Esophagus muscularis mucosa (tissue), 4 donors: ENCODE results near the gene CYP1A2. TPM values are rescaled to one million over a fixed set of nuclear protein-coding genes. Genes with fewer than 3 reads are reported as not detected.

Experiments used
- DNase-seq: peaks from one replicate; pipeline ENCODE4 v3.0.0-alpha.2; 2017; ENCODE audit errors: extremely low spot score
- H3K27ac ChIP-seq, 4 donors: fragments of 200-600 bp; sonication (generic); replicated peaks in 1 of 4; 1 replicate in 3 of 4; 2 replicates in 1 of 4; pipeline ENCODE4 v1.5.1; 2016 to 2019; ENCODE audit warnings: mild to moderate bottlenecking in 1 of 4
- H3K27me3 ChIP-seq, 4 donors: fragments of 200-600 bp; sonication (generic); one replicate each; pipeline versions ENCODE4 v1.5.1 to v1.6.0; 2016 to 2019
- H3K36me3 ChIP-seq, 4 donors: fragments of 200-600 bp; sonication (generic); one replicate each; pipeline ENCODE4 v1.5.1; 2016 to 2019
- H3K4me1 ChIP-seq, 4 donors: fragments of 200-600 bp; sonication (generic); one replicate each; pipeline ENCODE4 v1.5.1; 2016 to 2019
- H3K4me3 ChIP-seq, 4 donors: fragments of 200-600 bp; sonication (generic); 1 replicate in 2 of 4; 2 replicates in 2 of 4; pipeline ENCODE4 v1.5.1; 2016 to 2019; ENCODE audit warnings: mild to moderate bottlenecking in 4 of 4, moderate library complexity in 1 of 4
- H3K9me3 ChIP-seq, 4 donors: fragments of 200-600 bp; sonication (generic); 1 replicate in 3 of 4; 2 replicates in 1 of 4; pipeline ENCODE4 v1.5.1; 2016 to 2019
- CTCF ChIP-seq, 3 experiments: fragments of 200-600 bp in 2 of 3; fragments of 450-650 bp in 1 of 3; sonication (generic) in 2 of 3; IDR thresholded peaks; one replicate each; pipeline ENCODE4 v1.5.1; 2017 to 2019; ENCODE audit warnings: antibody characterized with exemption in 3 of 3, mild to moderate bottlenecking in 2 of 3, moderate library complexity in 1 of 3
- EP300 ChIP-seq: sonication (generic); formaldehyde crosslinking; IDR thresholded peaks from one replicate; pipeline ENCODE4 v1.6.1; 2017; ENCODE audit warnings: antibody characterized with exemption
- POLR2A ChIP-seq: fragments of 450-650 bp; IDR thresholded peaks from one replicate; pipeline ENCODE4 v1.6.1; 2017; ENCODE audit warnings: antibody characterized with exemption, moderate library complexity, mild to moderate bottlenecking, low read depth
- POLR2AphosphoS5 ChIP-seq, 2 donors: sonication (generic); formaldehyde crosslinking; IDR thresholded peaks; one replicate each; pipeline ENCODE4 v1.6.1; 2017; ENCODE audit warnings: antibody characterized with exemption in 2 of 2
- WGBS: methylation state at CpG from one replicate; pipeline ENCODE4 v1.1.5; 2018; 5-methylcytosine and 5-hydroxymethylcytosine counted together
- intact Hi-C: fragments of 100-400 bp; cut with DNase I; formaldehyde crosslinking; loops from one replicate; pipeline ENCODE4 v1.15.1; 2023
- total RNA-seq, 4 donors: library from RNA; depleted of rRNA; stranded (reverse); fragments of >200 nt; gene quantifications; one replicate each; pipeline versions ENCODE4 v1.1.0 to v1.2.1, GENCODE V29; 2016

Gene CYP1A2
- total RNA-seq, 4 donors from 2014 or later: not detected

- H3K4me1 ChIP-seq: peaks cover 25 to 46% (median 45%) of the 10 kb centered on the region in 4 donors
- WGBS: 96% methylated on average over 5 of the region's 5 CpGs
Measured at GRCh38 chr15:74778599-74778970, 29.9 kb downstream of the CYP1A2 start.

GRCh38 chr15:74779162-74779648 lies 30.6 kb downstream of the CYP1A2 start:
- no peak for DNase-seq
- Histone ChIP-seq H3K4me3 (no peak overlapping the region), H3K9me3 (no peaks in the 10 kb centered on the region), H3K27ac (no peak overlapping the region), H3K4me1 (peaks cover 31 to 52% (median 51%) of the 10 kb centered on the region in 4 donors), H3K36me3 (no peaks in the 10 kb centered on the region), H3K27me3 (no peaks in the 10 kb centered on the region)
- no peak for TF ChIP-seq EP300
- no peak for TF ChIP-seq POLR2AphosphoS5 (IDR thresholded peaks at IDR 0.05)
- no peak for TF ChIP-seq POLR2A
- TF ChIP-seq CTCF (IDR thresholded peaks at IDR 0.05): no peak
- intact Hi-C loops: no loop called here
- 77% methylated on average over 7 of the region's 7 CpGs for WGBS

More at GRCh38 chr15:74778599-74778970, 29.9 kb downstream of the CYP1A2 start:
- intact Hi-C loops: no loop called here
- H3K27ac ChIP-seq: no peak overlapping the region
- no peak for TF ChIP-seq CTCF (IDR thresholded peaks at IDR 0.05)
- TF ChIP-seq EP300: no peak
- DNase-seq: no peak
- no peaks in the 10 kb centered on the region for H3K27me3 ChIP-seq
- no peaks in the 10 kb centered on the region for H3K9me3 ChIP-seq
- H3K4me3 ChIP-seq: no peak overlapping the region
- H3K36me3 ChIP-seq: no peaks in the 10 kb centered on the region

- peak overlapping the region; percentile 73 to 95 (median 86) for H3K4me3 ChIP-seq
- peaks cover 47 to 67% (median 66%) of the 10 kb centered on the region in 4 donors for H3K4me1 ChIP-seq
- H3K27me3 ChIP-seq: no peaks in the 10 kb centered on the region
- H3K36me3 ChIP-seq: no peaks in the 10 kb centered on the region
- TF ChIP-seq POLR2AphosphoS5 (IDR thresholded peaks at IDR 0.05) (no peak), CTCF (IDR thresholded peaks at IDR 0.05) (no peak), EP300 (no peak), POLR2A (no peak)
- 56% methylated on average over 16 of the region's 16 CpGs for WGBS
- no peaks in the 10 kb centered on the region for H3K9me3 ChIP-seq
- DNase-seq: no peak
- intact Hi-C loops: loop anchor here (5.0 kb wide), 1 partner anchor 157 kb away; the partner anchor contains the start of gene COX5A
- no peak overlapping the region for H3K27ac ChIP-seq
Measured at GRCh38 chr15:74780523-74781430, 32.1 kb downstream of the CYP1A2 start.

GRCh38 chr15:74781431-74782258 lies 33.0 kb downstream of the CYP1A2 start, which contains the start of gene CSK:
CSK (plus strand) TSS chr15:74782080; CDS start chr15:74798298, 16,218 bp downstream.
- peaks cover 56 to 74% (median 72%) of the 10 kb centered on the region in 4 donors for H3K4me1 ChIP-seq
- no peak for DNase-seq
- TF ChIP-seq POLR2A (no peak), CTCF (IDR thresholded peaks at IDR 0.05) (peak; percentile 64 to 80 (median 64)), POLR2AphosphoS5 (IDR thresholded peaks at IDR 0.05) (peak in 1 of 2 donors; percentile 54), EP300 (no peak)
- WGBS: 0% methylated on average over 21 of the region's 74 CpGs
- intact Hi-C loops: loop anchor here (5.0 kb wide), 1 partner anchor 156 kb away; the partner anchor contains the start of gene COX5A
- H3K27ac ChIP-seq: peak within 1 kb of the TSS; percentile 80 to 94 (median 84)
- no peaks in the 10 kb centered on the region for H3K9me3 ChIP-seq
- no peaks in the 10 kb centered on the region for H3K36me3 ChIP-seq
- H3K27me3 ChIP-seq: no peaks in the 10 kb centered on the region
- peak within 1 kb of the TSS; percentile 73 to 95 (median 86) for H3K4me3 ChIP-seq
